Measurements from ENCODE around the gene ARHGAP6.

The ARHGAP6 gene

GRCh38 chrX:11474576-11474975 is 191.1 kb downstream of the ARHGAP6 start:
- no peaks in the 10 kb centered on the region for H3K27me3 ChIP-seq (replicated peaks; ENCODE audit: insufficient read depth, low read length)
- H3K4me1 ChIP-seq (ENCODE audit: low read length): no peaks in the 10 kb centered on the region
- no peak overlapping the region for H2AFZ ChIP-seq (ENCODE audit: low read length)
- H3K36me3 ChIP-seq (replicated peaks; ENCODE audit: insufficient read depth, low read length): no peaks in the 10 kb centered on the region
- no peak overlapping the region for H3K27ac ChIP-seq (ENCODE audit: low read length)
- no peak overlapping the region for H3K4me3 ChIP-seq (ENCODE audit: low read length)
- H3F3A ChIP-seq (ENCODE audit: insufficient read depth, low read length): no peaks in the 10 kb centered on the region
- H3K4me2 ChIP-seq (ENCODE audit: low read depth, low read length): no peak overlapping the region
- no peaks in the 10 kb centered on the region for H3K79me2 ChIP-seq (ENCODE audit: low read length)
- DNase-seq: no peak
- TF ChIP-seq EZH2phosphoT487 (IDR thresholded peaks at IDR 0.05; ENCODE audit: low read length): no peak
- TF ChIP-seq CTCF (IDR thresholded peaks at IDR 0.05; ENCODE audit: low read length): no peak
- no peak for TF ChIP-seq EZH2 (optimal IDR thresholded peaks at IDR 0.05; ENCODE audit: low read depth, low read length)
- no peaks in the 10 kb centered on the region for H3K9me2 ChIP-seq (replicated peaks; ENCODE audit: insufficient read depth, low read length)
- H3K9me3 ChIP-seq (replicated peaks; ENCODE audit: insufficient read depth, low read length): no peaks in the 10 kb centered on the region
- no peak overlapping the region for H3K9ac ChIP-seq (ENCODE audit: low read length)
- no peaks in the 10 kb centered on the region for H4K20me1 ChIP-seq (ENCODE audit: insufficient read depth, low read length)

GRCh38 chrX:11474021-11474420 is 191.7 kb downstream of the ARHGAP6 start:
- Histone ChIP-seq H3K27me3 (replicated peaks; ENCODE audit: insufficient read depth, low read length) (no peaks in the 10 kb centered on the region), H3K9me2 (replicated peaks; ENCODE audit: insufficient read depth, low read length) (no peaks in the 10 kb centered on the region), H4K20me1 (ENCODE audit: insufficient read depth, low read length) (no peaks in the 10 kb centered on the region), H3K36me3 (replicated peaks; ENCODE audit: insufficient read depth, low read length) (no peaks in the 10 kb centered on the region), H3K27ac (ENCODE audit: low read length) (no peak overlapping the region), H3K4me3 (ENCODE audit: low read length) (no peak overlapping the region), H3K4me1 (ENCODE audit: low read length) (no peaks in the 10 kb centered on the region), H3K9me3 (replicated peaks; ENCODE audit: insufficient read depth, low read length) (no peaks in the 10 kb centered on the region), H2AFZ (ENCODE audit: low read length) (no peak overlapping the region), H3K4me2 (ENCODE audit: low read depth, low read length) (no peak overlapping the region), H3K79me2 (ENCODE audit: low read length) (no peaks in the 10 kb centered on the region), H3F3A (ENCODE audit: insufficient read depth, low read length) (no peaks in the 10 kb centered on the region), H3K9ac (ENCODE audit: low read length) (no peak overlapping the region)
- DNase-seq: no peak
- TF ChIP-seq EZH2phosphoT487 (IDR thresholded peaks at IDR 0.05; ENCODE audit: low read length) (no peak), CTCF (IDR thresholded peaks at IDR 0.05; ENCODE audit: low read length) (no peak), EZH2 (optimal IDR thresholded peaks at IDR 0.05; ENCODE audit: low read depth, low read length) (no peak)

- Histone ChIP-seq H2AFZ (ENCODE audit: low read length) (no peak overlapping the region), H3K79me2 (ENCODE audit: low read length) (no peaks in the 10 kb centered on the region), H3K9ac (ENCODE audit: low read length) (no peak overlapping the region), H3K27ac (ENCODE audit: low read length) (no peak overlapping the region), H3K27me3 (replicated peaks; ENCODE audit: insufficient read depth, low read length) (no peaks in the 10 kb centered on the region), H3K36me3 (replicated peaks; ENCODE audit: insufficient read depth, low read length) (no peaks in the 10 kb centered on the region), H3K4me1 (ENCODE audit: low read length) (no peaks in the 10 kb centered on the region), H3K4me2 (ENCODE audit: low read depth, low read length) (no peak overlapping the region), H3K4me3 (ENCODE audit: low read length) (no peak overlapping the region), H4K20me1 (ENCODE audit: insufficient read depth, low read length) (no peaks in the 10 kb centered on the region), H3K9me3 (replicated peaks; ENCODE audit: insufficient read depth, low read length) (no peaks in the 10 kb centered on the region), H3F3A (ENCODE audit: insufficient read depth, low read length) (no peaks in the 10 kb centered on the region), H3K9me2 (replicated peaks; ENCODE audit: insufficient read depth, low read length) (no peaks in the 10 kb centered on the region)
- TF ChIP-seq CTCF (IDR thresholded peaks at IDR 0.05; ENCODE audit: low read length): no peak
- TF ChIP-seq EZH2 (optimal IDR thresholded peaks at IDR 0.05; ENCODE audit: low read depth, low read length): no peak
- TF ChIP-seq EZH2phosphoT487 (IDR thresholded peaks at IDR 0.05; ENCODE audit: low read length): no peak
- no peak for DNase-seq
These were observed 192.8 kb downstream of the ARHGAP6 start for GRCh38 chrX:11472879-11473278.
